HEK293 (cell line): ENCODE results near the gene MAEA.

Source experiments
- BCL11B ChIP-seq: fragments of 450-650 bp; formaldehyde crosslinking; IDR thresholded peaks from 2 replicates; pipeline ENCODE4 v1.5.1; 2016; ENCODE audit warnings: low read depth, missing biosample characterization, missing genetic modification characterization
- IKZF3 ChIP-seq: fragments of 450-650 bp; IDR thresholded peaks from 2 replicates; pipeline ENCODE4 v1.5.0; 2018; ENCODE audit warnings: missing biosample characterization, mild to moderate bottlenecking, missing genetic modification characterization, moderate library complexity
- ZBTB8A ChIP-seq: fragments of 450-650 bp; formaldehyde crosslinking; IDR thresholded peaks from 2 replicates; pipeline ENCODE4 v1.5.1; 2016; ENCODE audit warnings: missing biosample characterization, missing genetic modification characterization
- ZNF433 ChIP-seq: fragments of 450-650 bp; formaldehyde crosslinking; IDR thresholded peaks from 2 replicates; pipeline ENCODE4 v1.5.1; 2016; ENCODE audit warnings: missing biosample characterization, missing genetic modification characterization, low read depth
- ZNF670 ChIP-seq: fragments of 450-650 bp; formaldehyde crosslinking; IDR thresholded peaks from 2 replicates; pipeline ENCODE4 v1.5.1; 2016; ENCODE audit warnings: missing biosample characterization, missing genetic modification characterization, low read depth
- ZNF677 ChIP-seq: fragments of 450-650 bp; IDR thresholded peaks from 2 replicates; pipeline ENCODE4 v1.5.0; 2018; ENCODE audit warnings: missing biosample characterization, mild to moderate bottlenecking, missing genetic modification characterization, moderate library complexity
- ZNF776 ChIP-seq: fragments of 450-650 bp; formaldehyde crosslinking; IDR thresholded peaks from 2 replicates; pipeline ENCODE4 v1.5.0; 2017; ENCODE audit warnings: missing biosample characterization, missing genetic modification characterization, borderline replicate concordance
- TF ChIP-seq, protein P1 (sequence below): fragments of 450-650 bp; formaldehyde crosslinking; IDR thresholded peaks from 2 replicates; pipeline ENCODE4 v1.5.1; 2016; ENCODE audit warnings: missing biosample characterization, missing genetic modification characterization
- TF ChIP-seq, protein P2 (sequence below): fragments of 450-650 bp; formaldehyde crosslinking; IDR thresholded peaks from 2 replicates; pipeline ENCODE4 v1.5.1; 2016; ENCODE audit warnings: missing biosample characterization, missing genetic modification characterization, low read depth
- TF ChIP-seq, protein P3 (sequence below): fragments of 450-650 bp; formaldehyde crosslinking; IDR thresholded peaks from 2 replicates; pipeline ENCODE4 v1.5.1; 2017; ENCODE audit warnings: missing biosample characterization, mild to moderate bottlenecking, missing genetic modification characterization, moderate library complexity
- TF ChIP-seq, protein P4 (sequence below): fragments of 450-650 bp; formaldehyde crosslinking; IDR thresholded peaks from 2 replicates; pipeline ENCODE4 v1.5.1; 2016; ENCODE audit warnings: missing biosample characterization, missing genetic modification characterization

DNA sequence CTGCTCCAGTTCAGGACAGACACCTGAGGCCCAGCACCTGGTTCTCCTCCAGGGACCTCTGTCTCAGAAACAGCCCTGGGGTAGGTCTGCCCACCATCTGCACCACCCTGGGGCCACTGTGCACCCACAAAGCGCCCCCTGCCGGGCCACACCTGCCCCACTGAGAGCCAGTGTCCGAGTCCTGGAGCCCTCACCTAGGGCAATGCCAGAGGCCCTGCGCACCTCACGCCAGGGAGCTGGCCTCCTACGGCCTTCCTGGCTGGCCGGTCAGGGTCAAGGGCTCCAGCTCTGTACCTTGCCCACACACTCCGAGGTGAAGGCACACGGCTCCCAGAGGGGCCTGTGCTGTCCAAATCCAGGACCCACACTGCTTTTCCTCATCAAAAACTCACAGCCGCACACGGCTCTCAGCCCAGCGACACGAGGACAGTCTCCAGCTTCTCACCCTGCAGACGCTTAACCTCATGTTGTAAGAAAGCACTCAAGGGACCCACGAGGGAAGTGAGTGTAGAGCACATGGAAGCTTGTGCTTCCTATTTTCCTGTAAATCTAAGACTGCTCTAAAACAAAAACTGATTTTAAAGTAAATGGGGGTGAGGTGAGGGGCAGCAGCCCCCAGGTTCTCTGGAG, 46.1 kb upstream of the MAEA start:
- TF ChIP-seq ZBTB8A (tag by site-specific recombination) (no peak), ZNF433 (tag by site-specific recombination) (no peak), ZNF677 (no peak), ZNF670 (tag by site-specific recombination) (no peak), BCL11B (no peak), ZNF776 (no peak), IKZF3 (tag by site-specific recombination) (no peak)
- TF ChIP-seq, protein P1, sequence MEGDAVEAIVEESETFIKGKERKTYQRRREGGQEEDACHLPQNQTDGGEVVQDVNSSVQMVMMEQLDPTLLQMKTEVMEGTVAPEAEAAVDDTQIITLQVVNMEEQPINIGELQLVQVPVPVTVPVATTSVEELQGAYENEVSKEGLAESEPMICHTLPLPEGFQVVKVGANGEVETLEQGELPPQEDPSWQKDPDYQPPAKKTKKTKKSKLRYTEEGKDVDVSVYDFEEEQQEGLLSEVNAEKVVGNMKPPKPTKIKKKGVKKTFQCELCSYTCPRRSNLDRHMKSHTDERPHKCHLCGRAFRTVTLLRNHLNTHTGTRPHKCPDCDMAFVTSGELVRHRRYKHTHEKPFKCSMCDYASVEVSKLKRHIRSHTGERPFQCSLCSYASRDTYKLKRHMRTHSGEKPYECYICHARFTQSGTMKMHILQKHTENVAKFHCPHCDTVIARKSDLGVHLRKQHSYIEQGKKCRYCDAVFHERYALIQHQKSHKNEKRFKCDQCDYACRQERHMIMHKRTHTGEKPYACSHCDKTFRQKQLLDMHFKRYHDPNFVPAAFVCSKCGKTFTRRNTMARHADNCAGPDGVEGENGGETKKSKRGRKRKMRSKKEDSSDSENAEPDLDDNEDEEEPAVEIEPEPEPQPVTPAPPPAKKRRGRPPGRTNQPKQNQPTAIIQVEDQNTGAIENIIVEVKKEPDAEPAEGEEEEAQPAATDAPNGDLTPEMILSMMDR (tag by site-specific recombination), result no peak
- TF ChIP-seq, protein P2, sequence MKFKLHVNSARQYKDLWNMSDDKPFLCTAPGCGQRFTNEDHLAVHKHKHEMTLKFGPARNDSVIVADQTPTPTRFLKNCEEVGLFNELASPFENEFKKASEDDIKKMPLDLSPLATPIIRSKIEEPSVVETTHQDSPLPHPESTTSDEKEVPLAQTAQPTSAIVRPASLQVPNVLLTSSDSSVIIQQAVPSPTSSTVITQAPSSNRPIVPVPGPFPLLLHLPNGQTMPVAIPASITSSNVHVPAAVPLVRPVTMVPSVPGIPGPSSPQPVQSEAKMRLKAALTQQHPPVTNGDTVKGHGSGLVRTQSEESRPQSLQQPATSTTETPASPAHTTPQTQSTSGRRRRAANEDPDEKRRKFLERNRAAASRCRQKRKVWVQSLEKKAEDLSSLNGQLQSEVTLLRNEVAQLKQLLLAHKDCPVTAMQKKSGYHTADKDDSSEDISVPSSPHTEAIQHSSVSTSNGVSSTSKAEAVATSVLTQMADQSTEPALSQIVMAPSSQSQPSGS (tag by site-specific recombination), result no peak
- TF ChIP-seq, protein P3, sequence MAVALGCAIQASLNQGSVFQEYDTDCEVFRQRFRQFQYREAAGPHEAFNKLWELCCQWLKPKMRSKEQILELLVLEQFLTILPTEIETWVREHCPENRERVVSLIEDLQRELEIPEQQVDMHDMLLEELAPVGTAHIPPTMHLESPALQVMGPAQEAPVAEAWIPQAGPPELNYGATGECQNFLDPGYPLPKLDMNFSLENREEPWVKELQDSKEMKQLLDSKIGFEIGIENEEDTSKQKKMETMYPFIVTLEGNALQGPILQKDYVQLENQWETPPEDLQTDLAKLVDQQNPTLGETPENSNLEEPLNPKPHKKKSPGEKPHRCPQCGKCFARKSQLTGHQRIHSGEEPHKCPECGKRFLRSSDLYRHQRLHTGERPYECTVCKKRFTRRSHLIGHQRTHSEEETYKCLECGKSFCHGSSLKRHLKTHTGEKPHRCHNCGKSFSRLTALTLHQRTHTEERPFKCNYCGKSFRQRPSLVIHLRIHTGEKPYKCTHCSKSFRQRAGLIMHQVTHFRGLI, result no peak
- TF ChIP-seq, protein P4, sequence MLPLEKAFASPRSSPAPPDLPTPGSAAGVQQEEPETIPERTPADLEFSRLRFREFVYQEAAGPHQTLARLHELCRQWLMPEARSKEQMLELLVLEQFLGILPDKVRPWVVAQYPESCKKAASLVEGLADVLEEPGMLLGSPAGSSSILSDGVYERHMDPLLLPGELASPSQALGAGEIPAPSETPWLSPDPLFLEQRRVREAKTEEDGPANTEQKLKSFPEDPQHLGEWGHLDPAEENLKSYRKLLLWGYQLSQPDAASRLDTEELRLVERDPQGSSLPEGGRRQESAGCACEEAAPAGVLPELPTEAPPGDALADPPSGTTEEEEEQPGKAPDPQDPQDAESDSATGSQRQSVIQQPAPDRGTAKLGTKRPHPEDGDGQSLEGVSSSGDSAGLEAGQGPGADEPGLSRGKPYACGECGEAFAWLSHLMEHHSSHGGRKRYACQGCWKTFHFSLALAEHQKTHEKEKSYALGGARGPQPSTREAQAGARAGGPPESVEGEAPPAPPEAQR (tag by site-specific recombination), result no peak
